HEK293T (cell line): ENCODE measurements around the gene POLR3H.

Source experiments
- FOXK2 ChIP-seq: fragments of 450-650 bp; IDR thresholded peaks from 2 replicates; pipeline ENCODE4 v1.6.1; 2016; ENCODE audit warnings: mild to moderate bottlenecking
- NFRKB ChIP-seq: fragments of 450-650 bp; IDR thresholded peaks from 2 replicates; pipeline ENCODE4 v1.6.1; 2016; ENCODE audit warnings: mild to moderate bottlenecking, moderate library complexity

DNA sequence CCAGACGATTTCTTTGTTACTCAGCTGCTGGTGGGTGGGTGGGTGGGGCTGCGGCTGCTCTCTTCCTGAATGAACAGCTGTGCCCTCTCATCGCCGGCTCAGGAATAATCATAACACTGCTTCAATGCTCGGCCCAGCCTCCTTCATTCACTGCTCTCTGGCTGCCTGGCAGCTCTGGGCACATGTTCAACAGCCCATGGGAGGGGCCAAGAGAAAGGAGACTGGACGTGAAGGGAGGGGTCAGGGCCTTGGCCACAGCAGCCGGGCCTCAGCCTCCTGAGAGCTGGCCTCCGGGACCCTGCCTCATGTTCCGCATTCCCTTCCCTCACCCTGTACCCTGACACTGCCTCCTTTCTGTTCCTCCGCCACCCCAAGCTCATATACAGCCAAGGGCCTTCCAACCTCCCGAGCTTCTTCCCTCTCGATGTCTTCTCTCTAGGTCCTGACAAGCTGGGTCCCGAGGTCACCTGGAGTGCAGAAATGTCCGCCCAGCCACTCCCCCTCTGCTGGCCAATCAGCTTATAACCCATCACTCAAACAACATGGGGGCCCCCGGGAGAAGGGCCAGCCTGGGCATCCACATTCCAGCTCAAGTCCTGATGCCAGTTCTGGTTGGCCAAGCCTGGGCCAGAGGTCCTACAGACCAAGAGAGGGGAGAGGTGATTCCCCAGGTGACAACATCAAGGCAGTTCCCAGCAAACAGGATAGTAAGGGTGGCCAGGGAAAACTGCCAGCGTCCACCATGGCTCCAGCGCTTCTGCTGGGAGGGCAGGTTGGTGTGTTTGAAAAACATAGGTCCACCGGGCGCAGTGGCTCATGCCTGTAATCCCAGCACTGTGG lies 13.4 kb upstream of the POLR3H start:
- no peak for TF ChIP-seq NFRKB
- no peak for TF ChIP-seq FOXK2
